ENCODE results near the gene KAT2A.

The KAT2A gene

DNA sequence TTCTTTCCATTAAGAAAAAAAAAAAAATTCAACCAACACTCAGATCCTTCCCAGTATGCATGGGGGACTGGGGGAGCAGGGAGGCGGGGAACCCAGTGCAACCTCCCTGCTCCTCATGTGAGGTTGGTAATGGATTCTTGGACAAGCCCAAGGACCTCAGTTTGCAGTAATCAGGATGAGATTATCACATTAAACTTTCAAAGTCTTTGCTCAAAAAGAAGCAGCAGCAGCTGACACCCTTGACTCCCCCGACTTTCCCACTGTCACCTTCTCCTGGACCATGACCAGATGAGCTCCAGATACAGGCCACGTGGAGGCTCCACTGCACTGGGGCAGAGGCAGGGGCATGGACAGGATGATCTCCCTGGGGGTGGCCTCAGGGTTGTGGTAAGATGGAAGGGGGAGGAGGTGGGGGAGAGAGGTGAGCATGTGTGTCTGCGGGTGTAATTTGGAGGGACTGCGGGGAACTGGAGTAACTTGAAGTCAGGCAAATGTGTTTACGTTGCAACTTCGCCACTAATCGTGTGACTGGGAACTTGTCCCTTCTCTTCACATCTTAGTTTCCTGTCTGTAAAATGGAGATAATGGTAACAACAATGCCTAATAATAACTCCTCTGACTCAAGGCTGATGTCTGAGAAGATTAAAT is 42.6 kb downstream of the KAT2A start:
- TF ChIP-seq, protein P1, sequence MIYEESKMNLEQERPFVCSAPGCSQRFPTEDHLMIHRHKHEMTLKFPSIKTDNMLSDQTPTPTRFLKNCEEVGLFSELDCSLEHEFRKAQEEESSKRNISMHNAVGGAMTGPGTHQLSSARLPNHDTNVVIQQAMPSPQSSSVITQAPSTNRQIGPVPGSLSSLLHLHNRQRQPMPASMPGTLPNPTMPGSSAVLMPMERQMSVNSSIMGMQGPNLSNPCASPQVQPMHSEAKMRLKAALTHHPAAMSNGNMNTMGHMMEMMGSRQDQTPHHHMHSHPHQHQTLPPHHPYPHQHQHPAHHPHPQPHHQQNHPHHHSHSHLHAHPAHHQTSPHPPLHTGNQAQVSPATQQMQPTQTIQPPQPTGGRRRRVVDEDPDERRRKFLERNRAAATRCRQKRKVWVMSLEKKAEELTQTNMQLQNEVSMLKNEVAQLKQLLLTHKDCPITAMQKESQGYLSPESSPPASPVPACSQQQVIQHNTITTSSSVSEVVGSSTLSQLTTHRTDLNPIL (CRISPR knock-in tag; IDR thresholded peaks at IDR 0.05; ENCODE audit: low read depth) = no peak
- TF ChIP-seq, protein P2, sequence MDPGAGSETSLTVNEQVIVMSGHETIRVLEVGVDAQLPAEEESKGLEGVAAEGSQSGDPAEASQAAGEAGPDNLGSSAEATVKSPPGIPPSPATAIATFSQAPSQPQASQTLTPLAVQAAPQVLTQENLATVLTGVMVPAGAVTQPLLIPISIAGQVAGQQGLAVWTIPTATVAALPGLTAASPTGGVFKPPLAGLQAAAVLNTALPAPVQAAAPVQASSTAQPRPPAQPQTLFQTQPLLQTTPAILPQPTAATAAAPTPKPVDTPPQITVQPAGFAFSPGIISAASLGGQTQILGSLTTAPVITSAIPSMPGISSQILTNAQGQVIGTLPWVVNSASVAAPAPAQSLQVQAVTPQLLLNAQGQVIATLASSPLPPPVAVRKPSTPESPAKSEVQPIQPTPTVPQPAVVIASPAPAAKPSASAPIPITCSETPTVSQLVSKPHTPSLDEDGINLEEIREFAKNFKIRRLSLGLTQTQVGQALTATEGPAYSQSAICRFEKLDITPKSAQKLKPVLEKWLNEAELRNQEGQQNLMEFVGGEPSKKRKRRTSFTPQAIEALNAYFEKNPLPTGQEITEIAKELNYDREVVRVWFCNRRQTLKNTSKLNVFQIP (CRISPR knock-in tag; IDR thresholded peaks at IDR 0.05; ENCODE audit: borderline replicate concordance, low read depth) = no peak
- no peak for ATAC-seq

DNA sequence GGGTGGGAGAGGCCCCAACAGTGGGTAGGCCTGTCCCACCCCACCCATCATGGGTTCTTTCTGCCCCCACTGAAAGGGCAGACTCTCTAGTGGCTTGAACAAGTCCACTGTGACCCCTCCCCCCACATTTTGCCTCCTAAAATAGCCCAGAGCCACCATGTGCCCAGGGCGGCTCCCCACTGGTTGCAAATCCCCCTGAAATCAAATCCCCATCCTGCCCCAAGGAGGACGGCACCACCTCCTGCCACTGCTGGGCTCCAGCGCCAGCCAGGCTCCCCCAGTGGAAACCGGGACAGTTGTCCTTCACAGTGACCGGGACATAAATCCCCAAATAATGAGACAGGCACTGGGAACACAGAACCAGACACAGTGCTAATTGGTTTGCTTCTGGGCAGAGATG is 43.4 kb downstream of the KAT2A start:
- ATAC-seq = no peak
- TF ChIP-seq ZNF70 (CRISPR knock-in tag; IDR thresholded peaks at IDR 0.05) (no peak), PPARA (CRISPR knock-in tag; IDR thresholded peaks at IDR 0.05; ENCODE audit: borderline replicate concordance) (no peak), RARB (CRISPR knock-in tag; IDR thresholded peaks at IDR 0.05) (no peak), CSDC2 (CRISPR knock-in tag; IDR thresholded peaks at IDR 0.05) (no peak), ZC3H10 (CRISPR knock-in tag; IDR thresholded peaks at IDR 0.05) (no peak), TOX (CRISPR knock-in tag; IDR thresholded peaks at IDR 0.05; ENCODE audit: borderline replicate concordance) (no peak)
- TF ChIP-seq, protein P1 (CRISPR knock-in tag; IDR thresholded peaks at IDR 0.05; ENCODE audit: low read depth) = no peak
- TF ChIP-seq, protein P3, sequence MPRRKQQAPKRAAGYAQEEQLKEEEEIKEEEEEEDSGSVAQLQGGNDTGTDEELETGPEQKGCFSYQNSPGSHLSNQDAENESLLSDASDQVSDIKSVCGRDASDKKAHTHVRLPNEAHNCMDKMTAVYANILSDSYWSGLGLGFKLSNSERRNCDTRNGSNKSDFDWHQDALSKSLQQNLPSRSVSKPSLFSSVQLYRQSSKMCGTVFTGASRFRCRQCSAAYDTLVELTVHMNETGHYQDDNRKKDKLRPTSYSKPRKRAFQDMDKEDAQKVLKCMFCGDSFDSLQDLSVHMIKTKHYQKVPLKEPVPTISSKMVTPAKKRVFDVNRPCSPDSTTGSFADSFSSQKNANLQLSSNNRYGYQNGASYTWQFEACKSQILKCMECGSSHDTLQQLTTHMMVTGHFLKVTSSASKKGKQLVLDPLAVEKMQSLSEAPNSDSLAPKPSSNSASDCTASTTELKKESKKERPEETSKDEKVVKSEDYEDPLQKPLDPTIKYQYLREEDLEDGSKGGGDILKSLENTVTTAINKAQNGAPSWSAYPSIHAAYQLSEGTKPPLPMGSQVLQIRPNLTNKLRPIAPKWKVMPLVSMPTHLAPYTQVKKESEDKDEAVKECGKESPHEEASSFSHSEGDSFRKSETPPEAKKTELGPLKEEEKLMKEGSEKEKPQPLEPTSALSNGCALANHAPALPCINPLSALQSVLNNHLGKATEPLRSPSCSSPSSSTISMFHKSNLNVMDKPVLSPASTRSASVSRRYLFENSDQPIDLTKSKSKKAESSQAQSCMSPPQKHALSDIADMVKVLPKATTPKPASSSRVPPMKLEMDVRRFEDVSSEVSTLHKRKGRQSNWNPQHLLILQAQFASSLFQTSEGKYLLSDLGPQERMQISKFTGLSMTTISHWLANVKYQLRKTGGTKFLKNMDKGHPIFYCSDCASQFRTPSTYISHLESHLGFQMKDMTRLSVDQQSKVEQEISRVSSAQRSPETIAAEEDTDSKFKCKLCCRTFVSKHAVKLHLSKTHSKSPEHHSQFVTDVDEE (CRISPR knock-in tag; IDR thresholded peaks at IDR 0.05) = no peak

DNA sequence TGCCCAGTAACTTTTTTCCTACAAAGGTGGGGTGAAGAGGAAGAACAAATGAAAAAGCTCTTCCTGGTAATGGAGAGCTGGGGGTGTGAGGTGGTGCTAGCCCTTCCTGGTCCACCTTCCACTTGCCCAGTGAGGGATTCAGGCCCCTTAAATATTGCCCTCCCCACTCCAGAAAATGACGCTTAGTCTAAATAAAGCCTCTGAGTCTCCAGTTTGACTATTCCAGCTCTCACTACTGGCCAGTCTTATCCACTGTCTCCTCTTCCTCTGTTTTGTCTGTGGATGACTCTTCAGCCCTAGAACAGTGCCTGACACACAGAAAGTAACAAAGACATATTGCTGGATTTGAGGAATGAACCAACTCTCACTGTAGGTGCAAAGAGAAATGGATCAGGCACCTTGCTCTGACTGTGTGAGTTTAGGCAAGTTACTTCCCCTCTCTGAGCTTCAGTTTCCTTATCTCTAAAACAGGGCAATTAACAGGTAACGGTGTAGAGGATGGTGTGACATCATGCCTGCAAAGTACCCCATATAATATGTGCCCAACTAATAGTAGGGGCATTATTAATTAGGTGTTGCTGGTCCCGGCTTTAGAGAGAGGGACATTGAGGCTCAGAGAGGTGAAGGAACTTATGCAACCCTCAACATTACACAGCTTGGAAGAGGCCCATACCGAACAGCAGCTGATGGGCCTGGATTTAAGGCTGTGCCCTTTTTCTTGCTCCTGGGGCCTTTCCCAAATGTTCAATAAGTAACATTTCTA is 44.2 kb downstream of the KAT2A start:
- no peak for ATAC-seq
- TF ChIP-seq ZNF70 (CRISPR knock-in tag; IDR thresholded peaks at IDR 0.05) (no peak), GLIS3 (CRISPR knock-in tag; IDR thresholded peaks at IDR 0.05) (no peak), CSDC2 (CRISPR knock-in tag; IDR thresholded peaks at IDR 0.05) (no peak), ZC3H10 (CRISPR knock-in tag; IDR thresholded peaks at IDR 0.05) (no peak), ESRRG (CRISPR knock-in tag; IDR thresholded peaks at IDR 0.05) (no peak), ISL1 (CRISPR knock-in tag; IDR thresholded peaks at IDR 0.05) (no peak), ZFP30 (CRISPR knock-in tag; IDR thresholded peaks at IDR 0.05) (no peak), TCF4 (CRISPR knock-in tag; IDR thresholded peaks at IDR 0.05; ENCODE audit: borderline replicate concordance) (no peak), ZNF8 (CRISPR knock-in tag; IDR thresholded peaks at IDR 0.05) (no peak), TOX (CRISPR knock-in tag; IDR thresholded peaks at IDR 0.05; ENCODE audit: borderline replicate concordance) (no peak), ARNTL (CRISPR knock-in tag; IDR thresholded peaks at IDR 0.05; ENCODE audit: borderline replicate concordance, low read depth) (no peak), SNAI2 (CRISPR knock-in tag; IDR thresholded peaks at IDR 0.05) (no peak), ZFP3 (CRISPR knock-in tag; IDR thresholded peaks at IDR 0.05) (no peak), PPARA (CRISPR knock-in tag; IDR thresholded peaks at IDR 0.05; ENCODE audit: borderline replicate concordance) (no peak)
- TF ChIP-seq, protein P3 (CRISPR knock-in tag; IDR thresholded peaks at IDR 0.05) = no peak
- TF ChIP-seq, protein P2 (CRISPR knock-in tag; IDR thresholded peaks at IDR 0.05; ENCODE audit: borderline replicate concordance, low read depth) = no peak
- TF ChIP-seq, protein P4, sequence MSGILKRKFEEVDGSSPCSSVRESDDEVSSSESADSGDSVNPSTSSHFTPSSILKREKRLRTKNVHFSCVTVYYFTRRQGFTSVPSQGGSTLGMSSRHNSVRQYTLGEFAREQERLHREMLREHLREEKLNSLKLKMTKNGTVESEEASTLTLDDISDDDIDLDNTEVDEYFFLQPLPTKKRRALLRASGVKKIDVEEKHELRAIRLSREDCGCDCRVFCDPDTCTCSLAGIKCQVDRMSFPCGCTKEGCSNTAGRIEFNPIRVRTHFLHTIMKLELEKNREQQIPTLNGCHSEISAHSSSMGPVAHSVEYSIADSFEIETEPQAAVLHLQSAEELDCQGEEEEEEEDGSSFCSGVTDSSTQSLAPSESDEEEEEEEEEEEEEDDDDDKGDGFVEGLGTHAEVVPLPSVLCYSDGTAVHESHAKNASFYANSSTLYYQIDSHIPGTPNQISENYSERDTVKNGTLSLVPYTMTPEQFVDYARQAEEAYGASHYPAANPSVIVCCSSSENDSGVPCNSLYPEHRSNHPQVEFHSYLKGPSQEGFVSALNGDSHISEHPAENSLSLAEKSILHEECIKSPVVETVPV (CRISPR knock-in tag; IDR thresholded peaks at IDR 0.05) = no peak
- TF ChIP-seq, protein P1 (CRISPR knock-in tag; IDR thresholded peaks at IDR 0.05; ENCODE audit: low read depth) = no peak
